ENCODE data around the gene SAT2. TPM values are rescaled to one million over a fixed set of nuclear protein-coding genes. Genes with fewer than 3 reads are reported as not detected.

SAT2 gene
- total and polyA plus RNA-seq, 2 donors from 2014 or later, result 74.7 to 430 TPM

DNA sequence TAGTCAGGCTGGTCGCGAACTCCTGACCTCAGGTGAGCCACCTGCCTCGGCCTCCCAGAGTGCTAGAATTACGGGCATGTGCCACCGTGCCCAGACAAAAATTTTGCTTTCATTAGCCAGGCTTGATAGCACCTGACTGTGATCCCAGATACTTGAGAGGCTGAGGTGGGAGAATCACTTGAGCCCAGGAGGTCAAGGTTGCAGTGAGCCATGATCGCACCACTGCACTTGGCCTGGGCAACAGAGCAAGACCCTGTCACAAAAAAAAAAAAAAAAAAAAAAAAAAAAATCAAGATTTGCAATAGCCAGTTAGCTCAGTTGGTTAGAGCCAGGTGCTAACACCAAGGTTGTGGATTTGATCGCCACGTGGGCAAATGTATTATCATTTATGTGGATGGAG lies 6.8 kb downstream of the SAT2 start:
- no peak for FAIRE-seq
- TF ChIP-seq CTCF (IDR thresholded peaks at IDR 0.05; ENCODE audit: borderline replicate concordance, extremely low read depth, insufficient read depth), result no peak
- DNase-seq, result no peak
- Histone ChIP-seq H3K9me3 (ENCODE audit: control insufficient read depth in 2 of 3, insufficient read depth in 1 of 3, low read length in 3 of 3) (no peaks in the 10 kb centered on the region), H3K27ac (ENCODE audit: low read depth in 2 of 2, low read length in 2 of 2) (no peak overlapping the region), H3K4me3 (ENCODE audit: low read length in 3 of 3) (no peak overlapping the region), H3K4me1 (ENCODE audit: control insufficient read depth in 2 of 3, insufficient read depth in 2 of 3, low read depth in 1 of 3, low read length in 3 of 3) (no peaks in the 10 kb centered on the region), H3K27me3 (ENCODE audit: control insufficient read depth, insufficient read depth, low read length) (no peaks in the 10 kb centered on the region), H3K36me3 (ENCODE audit: control insufficient read depth in 2 of 3, insufficient read depth in 3 of 3, low read length in 3 of 3) (no peaks in the 10 kb centered on the region), H3K9ac (ENCODE audit: low read length in 3 of 3) (no peak overlapping the region)
- intact Hi-C loops (cut with DNase I), result no loop called here

GRCh38 chr17:7618608-7619007 lies 9.0 kb downstream of the SAT2 start:
- no peak for DNase-seq
- Histone ChIP-seq H3K36me3 (ENCODE audit: control insufficient read depth in 2 of 3, insufficient read depth in 3 of 3, low read length in 3 of 3) (no peaks in the 10 kb centered on the region), H3K4me3 (ENCODE audit: low read length in 3 of 3) (no peak overlapping the region), H3K27ac (ENCODE audit: low read depth in 2 of 2, low read length in 2 of 2) (no peak overlapping the region), H3K9me3 (ENCODE audit: control insufficient read depth in 2 of 3, insufficient read depth in 1 of 3, low read length in 3 of 3) (no peaks in the 10 kb centered on the region), H3K4me1 (ENCODE audit: control insufficient read depth in 2 of 3, insufficient read depth in 2 of 3, low read depth in 1 of 3, low read length in 3 of 3) (peaks cover 0 to 2% (median 2%) of the 10 kb centered on the region in 3 donors), H3K9ac (ENCODE audit: low read length in 3 of 3) (no peak overlapping the region), H3K27me3 (ENCODE audit: control insufficient read depth, insufficient read depth, low read length) (no peaks in the 10 kb centered on the region)
- no peak for TF ChIP-seq CTCF (IDR thresholded peaks at IDR 0.05; ENCODE audit: borderline replicate concordance, extremely low read depth, insufficient read depth)
- intact Hi-C loops (cut with DNase I), result no loop called here
- no peak for FAIRE-seq

GRCh38 chr17:7615265-7615747 lies 12.3 kb downstream of the SAT2 start:
- Histone ChIP-seq H3K9ac (ENCODE audit: low read length in 3 of 3) (peak overlapping the region in 2 of 3 donors; percentile 67 to 78), H3K9me3 (ENCODE audit: control insufficient read depth in 2 of 3, insufficient read depth in 1 of 3, low read length in 3 of 3) (no peaks in the 10 kb centered on the region), H3K4me3 (ENCODE audit: low read length in 3 of 3) (peak overlapping the region; percentile 75 to 79 (median 76)), H3K4me1 (ENCODE audit: control insufficient read depth in 2 of 3, insufficient read depth in 2 of 3, low read depth in 1 of 3, low read length in 3 of 3) (peaks cover 4 to 22% (median 17%) of the 10 kb centered on the region in 3 donors), H3K27me3 (ENCODE audit: control insufficient read depth, insufficient read depth, low read length) (no peaks in the 10 kb centered on the region), H3K27ac (ENCODE audit: low read depth in 2 of 2, low read length in 2 of 2) (peak overlapping the region; percentile 76 to 87), H3K36me3 (ENCODE audit: control insufficient read depth in 2 of 3, insufficient read depth in 3 of 3, low read length in 3 of 3) (peaks cover 0 to 3% (median under 1%) of the 10 kb centered on the region in 3 donors)
- intact Hi-C loops (cut with DNase I), result no loop called here
- FAIRE-seq (no peak), DNase-seq (no peak)
- peak; percentile 1 for TF ChIP-seq CTCF (IDR thresholded peaks at IDR 0.05; ENCODE audit: borderline replicate concordance, extremely low read depth, insufficient read depth)
